Thymus (tissue), 11 donors: Measurements from ENCODE around the gene SRRM4. TPM values are rescaled to one million over a fixed set of nuclear protein-coding genes. Genes with fewer than 3 reads are reported as not detected.
"Not testable (repeated sequence)": the region's sequence is repeated elsewhere in the genome, so short reads cannot be mapped to it uniquely, and the experiment has no call there.

Experiments
- DNase-seq, 9 donors: peaks; one replicate each; pipeline ENCODE4 v3.0.0-alpha.2; 2013; ENCODE audit warnings: low spot score in 9 of 9, low read depth in 6 of 9, missing footprints in 1 of 9
- H3K27ac ChIP-seq, 2 donors: one replicate each; pipeline ENCODE4 v1.5.1; 2013; ENCODE audit warnings: control low read depth in 1 of 2, low read depth in 1 of 2, low read length in 1 of 2, mild to moderate bottlenecking in 1 of 2, moderate library complexity in 1 of 2
- H3K27me3 ChIP-seq, 2 donors: one replicate each; pipeline ENCODE4 v1.5.1; 2013; ENCODE audit warnings: low read length in 1 of 2; ENCODE audit not compliant: control insufficient read depth in 2 of 2, insufficient read depth in 1 of 2
- H3K36me3 ChIP-seq, 2 donors: one replicate each; pipeline ENCODE4 v1.5.1; 2013; ENCODE audit warnings: low read length in 1 of 2, mild to moderate bottlenecking in 1 of 2, moderate library complexity in 1 of 2; ENCODE audit not compliant: control insufficient read depth in 2 of 2, insufficient read depth in 2 of 2
- H3K4me1 ChIP-seq, 2 donors: one replicate each; pipeline ENCODE4 v1.5.1; 2013; ENCODE audit warnings: low read length in 2 of 2; ENCODE audit not compliant: control insufficient read depth in 2 of 2, insufficient read depth in 2 of 2
- H3K4me3 ChIP-seq, 2 donors: one replicate each; pipeline ENCODE4 v1.5.1; 2013; ENCODE audit warnings: low read length in 2 of 2, control low read depth in 1 of 2, mild to moderate bottlenecking in 1 of 2
- H3K9me3 ChIP-seq, 2 donors: one replicate each; pipeline ENCODE4 v1.5.1; 2013; ENCODE audit warnings: low read length in 1 of 2, mild to moderate bottlenecking in 1 of 2; ENCODE audit not compliant: control insufficient read depth in 2 of 2, insufficient read depth in 1 of 2
- WGBS: extraction: QIAGEN DNeasy Blood & Tissue Kit; methylation state at CpG from one replicate; pipeline ENCODE4 v1.1.7; 2013; 5-methylcytosine and 5-hydroxymethylcytosine counted together
- polyA plus RNA-seq: library from polyadenylated mRNA; stranded (reverse); fragments of 200-250 nt; gene quantifications from one replicate; pipeline ENCODE4 v1.2.3, GENCODE V29; 2013
- total RNA-seq: library from RNA; stranded (reverse); fragments of 120-200 nt; gene quantifications from one replicate; pipeline ENCODE4 v1.2.4, GENCODE V29; 2013
- donor health status: healthy.

SRRM4 gene
- total and polyA plus RNA-seq, 2 donors = under 0.01 to 0.05 TPM

DNA sequence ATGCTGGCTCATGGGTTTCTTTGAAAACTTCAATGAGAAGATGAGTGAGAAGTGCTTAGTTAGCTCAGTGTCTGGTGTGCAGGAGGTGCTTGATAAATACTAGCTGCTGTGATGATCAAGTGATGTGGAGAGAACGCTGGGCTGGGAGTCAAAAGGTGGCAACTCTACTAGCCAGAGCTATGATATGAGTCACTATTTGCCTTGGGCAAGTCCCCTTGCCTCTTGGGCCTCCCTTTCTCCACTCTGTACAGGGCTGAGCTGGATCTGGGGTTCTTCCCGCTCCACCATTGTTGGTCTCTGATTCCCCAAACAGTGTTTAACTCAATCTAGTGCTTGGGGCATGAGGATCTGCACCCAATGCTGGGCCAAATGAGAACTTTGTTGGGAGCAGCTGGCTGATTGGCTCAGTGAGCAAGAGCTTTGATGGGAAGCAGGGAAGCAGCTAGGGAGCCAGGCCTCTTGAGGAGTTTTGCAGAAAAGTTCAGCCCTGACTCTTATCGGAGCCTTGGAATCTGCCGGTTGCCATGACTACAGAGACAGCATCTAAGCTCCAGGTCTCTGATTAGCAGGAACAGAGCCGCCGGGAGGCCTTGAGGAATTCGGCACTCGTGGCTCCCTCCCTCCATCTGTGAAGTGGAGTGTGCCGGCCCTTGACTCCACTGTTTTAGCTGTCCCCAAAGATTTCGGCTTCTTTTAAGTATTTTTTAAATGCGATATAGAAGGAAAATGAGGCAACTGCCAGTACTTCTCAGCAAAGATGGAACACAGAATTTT is 115.3 kb downstream of the SRRM4 start:
- H3K4me1 ChIP-seq = no peaks in the 10 kb centered on the region
- H3K27ac ChIP-seq = no peak overlapping the region
- no peak for DNase-seq
- H3K4me3 ChIP-seq = no peak overlapping the region
- no peaks in the 10 kb centered on the region for H3K36me3 ChIP-seq
- 41% methylated on average over 11 of the region's 11 CpGs for WGBS
- no peaks in the 10 kb centered on the region for H3K9me3 ChIP-seq
- H3K27me3 ChIP-seq = no peaks in the 10 kb centered on the region

DNA sequence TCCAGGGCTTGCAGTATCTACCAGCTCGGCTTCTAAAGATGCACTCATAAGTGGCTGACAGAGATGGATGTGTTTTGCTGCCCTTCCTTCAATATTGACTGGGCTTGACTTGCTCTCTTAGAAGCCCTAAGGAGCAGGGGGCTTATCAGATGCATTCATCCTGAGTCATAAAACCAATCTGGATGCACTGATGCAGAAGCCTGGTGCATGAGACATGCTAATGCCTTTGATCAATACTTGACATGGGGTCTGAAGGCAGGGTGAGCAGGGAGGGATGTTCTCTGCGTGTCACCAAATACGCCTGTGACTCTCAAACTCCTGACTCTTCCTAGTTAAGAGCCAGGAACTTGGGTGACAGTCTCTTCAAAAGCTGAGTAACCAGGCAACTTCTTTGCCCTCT is 119.6 kb downstream of the SRRM4 start:
- 71% methylated on average over 3 of the region's 3 CpGs for WGBS
- no peak for DNase-seq
- Histone ChIP-seq H3K9me3 (no peaks in the 10 kb centered on the region), H3K27me3 (no peaks in the 10 kb centered on the region), H3K27ac (no peak overlapping the region), H3K4me1 (no peaks in the 10 kb centered on the region), H3K4me3 (no peak overlapping the region), H3K36me3 (no peaks in the 10 kb centered on the region)

DNA sequence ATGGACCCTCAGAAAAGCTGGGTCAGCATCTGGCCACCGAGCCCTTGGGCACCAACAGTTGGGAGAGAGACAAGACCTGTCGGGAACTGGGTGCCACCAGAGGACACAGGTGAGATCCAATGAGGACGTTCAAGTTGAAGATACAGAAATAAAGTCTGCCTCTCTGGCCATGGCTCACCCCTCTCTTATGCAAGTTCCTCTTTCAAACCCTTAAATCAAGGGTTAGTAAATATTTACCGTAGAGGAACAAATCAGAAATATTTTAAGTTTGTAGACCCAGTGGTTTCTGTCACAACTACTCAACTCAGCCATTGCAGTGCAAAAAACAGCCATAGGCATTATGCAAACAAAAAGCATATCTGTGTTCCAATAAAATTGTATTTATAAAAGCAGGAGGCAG is 120.9 kb downstream of the SRRM4 start:
- WGBS = 64% methylated on average over 4 of the region's 4 CpGs
- Histone ChIP-seq H3K27me3 (no peaks in the 10 kb centered on the region), H3K4me1 (no peaks in the 10 kb centered on the region), H3K36me3 (no peaks in the 10 kb centered on the region), H3K4me3 (no peak overlapping the region), H3K27ac (no peak overlapping the region), H3K9me3 (no peaks in the 10 kb centered on the region)
- DNase-seq = no peak

DNA sequence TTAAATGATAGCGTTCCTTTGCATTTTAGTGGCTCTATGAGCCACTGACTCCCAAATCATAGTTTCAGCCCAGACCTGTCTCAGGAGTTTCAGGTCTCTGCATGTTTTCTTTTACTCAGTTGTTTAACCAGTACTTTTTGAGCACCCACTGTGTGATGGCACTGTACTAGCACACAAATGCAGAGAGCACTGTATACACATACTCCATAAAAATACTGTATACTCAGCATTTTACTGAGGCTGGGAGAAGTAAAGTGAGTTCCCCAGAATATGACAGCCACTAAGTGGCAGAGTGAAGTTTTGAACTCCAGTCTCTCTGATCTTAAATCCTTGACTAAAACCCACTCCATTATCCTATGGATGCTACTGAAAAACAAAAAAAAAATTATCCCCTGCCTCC is 121.4 kb downstream of the SRRM4 start:
- Histone ChIP-seq H3K27me3 (no peaks in the 10 kb centered on the region), H3K4me3 (no peak overlapping the region), H3K27ac (no peak overlapping the region), H3K36me3 (no peaks in the 10 kb centered on the region), H3K9me3 (no peaks in the 10 kb centered on the region), H3K4me1 (no peaks in the 10 kb centered on the region)
- no peak for DNase-seq
- 91% methylated on average over 1 of the region's 1 CpG for WGBS

DNA sequence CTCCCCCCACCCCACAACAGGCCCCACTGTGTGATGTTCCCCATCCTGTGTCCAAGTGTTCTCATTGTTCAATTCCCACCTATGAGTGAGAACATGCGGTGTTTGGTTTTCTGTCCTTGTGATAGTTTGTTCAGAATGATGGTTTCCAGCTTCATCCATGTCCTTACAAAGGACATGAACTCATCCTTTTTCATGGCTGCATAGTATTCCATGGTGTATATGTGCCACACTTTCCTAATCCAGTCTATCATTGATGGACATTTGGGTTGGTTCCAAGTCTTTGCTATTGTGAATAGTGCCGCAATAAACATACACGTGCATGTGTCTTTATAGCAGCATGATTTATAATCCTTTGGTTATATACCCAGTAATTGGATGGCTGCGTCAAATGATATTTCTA is 123.6 kb downstream of the SRRM4 start:
- not testable (repeated sequence) for H3K4me3 ChIP-seq, H3K9me3 ChIP-seq, H3K36me3 ChIP-seq, H3K27ac ChIP-seq, DNase-seq, H3K4me1 ChIP-seq, H3K27me3 ChIP-seq
- WGBS = 90% methylated on average over 4 of the region's 4 CpGs

DNA sequence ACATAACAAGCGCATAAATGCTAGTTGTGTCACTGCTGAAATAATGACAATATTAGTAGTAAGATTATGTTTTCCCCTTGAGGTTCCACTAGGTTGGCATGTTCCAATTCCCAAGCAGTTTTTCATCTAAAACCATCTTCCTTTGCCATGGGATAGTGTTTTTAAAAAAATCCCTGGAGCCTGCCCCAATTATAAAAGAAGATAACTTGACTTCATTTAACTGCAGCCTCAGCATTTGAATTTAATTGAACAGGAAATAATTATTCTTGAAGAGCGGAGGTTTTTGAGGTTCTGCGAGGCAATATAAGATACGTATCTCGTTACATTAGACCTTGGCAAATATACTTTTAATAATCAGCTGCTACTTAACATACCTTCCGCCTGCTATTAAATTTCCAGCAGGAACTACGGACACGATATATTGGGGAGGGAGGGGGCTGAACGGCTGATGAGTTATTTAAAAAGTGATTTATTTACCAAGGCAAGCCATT is 132.2 kb downstream of the SRRM4 start:
- WGBS = 93% methylated on average over 9 of the region's 9 CpGs
- no peak for DNase-seq
- Histone ChIP-seq H3K27me3 (no peaks in the 10 kb centered on the region), H3K4me1 (no peaks in the 10 kb centered on the region), H3K9me3 (no peaks in the 10 kb centered on the region), H3K27ac (no peak overlapping the region), H3K4me3 (no peak overlapping the region), H3K36me3 (no peaks in the 10 kb centered on the region)

DNA sequence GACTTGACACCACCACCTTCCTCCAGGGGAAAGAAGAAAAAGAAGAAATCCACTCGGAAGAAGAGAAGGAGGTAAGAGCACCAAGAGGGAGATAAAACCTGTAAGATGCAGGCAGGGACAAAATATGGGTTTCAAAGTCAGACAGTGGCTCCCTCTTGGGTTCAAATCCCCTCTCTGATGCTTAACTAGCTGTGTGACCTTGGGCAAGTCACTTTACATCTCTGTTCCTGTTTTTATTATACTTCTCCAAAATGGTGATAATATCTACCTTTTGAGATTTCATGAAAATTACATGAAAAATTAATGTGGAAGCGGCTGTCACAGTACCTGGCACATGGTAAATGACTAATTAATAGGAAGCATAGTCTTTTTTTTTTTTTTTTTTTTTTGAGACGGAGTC is 133.0 kb downstream of the SRRM4 start:
- WGBS = 91% methylated on average over 3 of the region's 3 CpGs
- no peaks in the 10 kb centered on the region for H3K36me3 ChIP-seq
- H3K9me3 ChIP-seq = no peaks in the 10 kb centered on the region
- H3K27me3 ChIP-seq = no peaks in the 10 kb centered on the region
- no peak overlapping the region for H3K4me3 ChIP-seq
- no peaks in the 10 kb centered on the region for H3K4me1 ChIP-seq
- no peak overlapping the region for H3K27ac ChIP-seq
- no peak for DNase-seq

DNA sequence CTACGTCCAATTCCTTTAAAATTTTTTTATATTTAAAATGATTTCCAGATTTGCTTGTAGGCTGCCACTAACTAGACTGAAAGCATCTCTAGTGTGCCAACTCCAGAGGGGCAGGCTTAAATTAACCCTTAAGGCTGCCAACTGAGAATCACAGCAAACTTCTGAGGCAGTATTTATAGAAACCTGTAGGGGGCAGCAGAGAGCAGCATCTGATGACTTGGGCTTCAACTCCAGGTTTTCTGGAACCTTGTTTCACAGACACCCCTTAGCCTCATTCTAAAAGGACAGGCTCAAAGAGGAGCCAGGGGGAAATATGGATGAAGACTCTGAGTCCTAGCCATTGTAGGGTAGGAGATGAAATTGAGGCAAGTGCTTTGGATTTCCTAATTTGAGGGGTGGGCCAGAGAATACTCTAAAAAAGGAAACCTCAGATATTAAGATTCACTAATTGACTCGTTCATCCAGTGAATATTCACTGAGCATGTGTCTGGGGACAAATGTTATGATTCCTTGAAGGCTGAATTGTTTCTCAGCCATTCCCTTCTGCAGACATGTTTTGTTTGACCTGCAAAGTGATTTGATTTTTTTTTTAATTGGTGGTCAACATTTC is 134.1 kb downstream of the SRRM4 start:
- DNase-seq = peak in 5 of 9 donors; percentile 4 to 45 (median 15)
- Histone ChIP-seq H3K27ac (no peak overlapping the region), H3K4me3 (no peak overlapping the region), H3K4me1 (no peaks in the 10 kb centered on the region), H3K36me3 (no peaks in the 10 kb centered on the region), H3K27me3 (no peaks in the 10 kb centered on the region), H3K9me3 (no peaks in the 10 kb centered on the region)
- WGBS = 36% methylated on average over 2 of the region's 2 CpGs

DNA sequence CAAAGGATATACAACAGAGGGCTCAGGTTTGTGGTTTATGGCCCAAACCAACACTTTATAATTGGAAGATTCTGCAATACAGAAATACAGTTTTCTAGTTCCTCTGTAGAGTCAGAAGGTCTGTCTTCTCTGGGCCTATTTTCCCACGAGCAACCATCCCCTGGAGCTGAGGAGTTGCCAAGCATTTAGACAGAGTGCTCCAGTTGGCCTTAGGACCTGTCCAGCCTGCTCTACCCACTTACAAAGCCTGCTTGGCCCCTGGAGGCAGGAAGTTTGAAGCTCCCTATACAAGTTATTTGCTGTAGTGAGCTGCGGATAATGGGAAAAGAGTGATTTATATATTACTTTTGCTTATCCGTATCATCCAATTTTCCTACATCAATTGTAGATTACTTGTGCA is 136.6 kb downstream of the SRRM4 start:
- no peak overlapping the region for H3K27ac ChIP-seq
- DNase-seq = no peak
- H3K4me3 ChIP-seq = no peak overlapping the region
- WGBS = 93% methylated on average over 3 of the region's 3 CpGs
- no peaks in the 10 kb centered on the region for H3K36me3 ChIP-seq
- H3K4me1 ChIP-seq = no peaks in the 10 kb centered on the region
- H3K27me3 ChIP-seq = no peaks in the 10 kb centered on the region
- no peaks in the 10 kb centered on the region for H3K9me3 ChIP-seq
